ENCODE measurements around the gene AFF2.

Gene AFF2

GRCh38 chrX:148815218-148815961 is 315.0 kb downstream of the AFF2 start:
- TF ChIP-seq CTCF (IDR thresholded peaks at IDR 0.05; ENCODE audit: low read depth, low read length): no peak
- no peak for DNase-seq (ENCODE audit: low read depth, low spot score)
- in situ Hi-C loops (cut with HindIII; ENCODE audit: low sequenced_read_pairs): no loop called here

GRCh38 chrX:148823986-148824385 is 323.6 kb downstream of the AFF2 start:
- TF ChIP-seq CTCF (IDR thresholded peaks at IDR 0.05; ENCODE audit: low read depth, low read length): no peak
- no peak for DNase-seq (ENCODE audit: low read depth, low spot score)
- in situ Hi-C loops (cut with HindIII; ENCODE audit: low sequenced_read_pairs): no loop called here
- no peak overlapping the region for H3K4me3 ChIP-seq (ENCODE audit: low read depth, low read length)

More at GRCh38 chrX:148815218-148815961, 315.0 kb downstream of the AFF2 start:
- H3K4me3 ChIP-seq (ENCODE audit: low read depth, low read length): no peak overlapping the region

- no peak overlapping the region for H3K4me3 ChIP-seq (ENCODE audit: low read depth, low read length)
- in situ Hi-C loops (cut with HindIII; ENCODE audit: low sequenced_read_pairs): no loop called here
- TF ChIP-seq CTCF (IDR thresholded peaks at IDR 0.05; ENCODE audit: low read depth, low read length): no peak
- DNase-seq (ENCODE audit: low read depth, low spot score): no peak
Observed at GRCh38 chrX:148825696-148826095, 325.3 kb downstream of the AFF2 start.

GRCh38 chrX:148836741-148837140 is 336.3 kb downstream of the AFF2 start:
- no peak for TF ChIP-seq CTCF (IDR thresholded peaks at IDR 0.05; ENCODE audit: low read depth, low read length)
- no peak overlapping the region for H3K4me3 ChIP-seq (ENCODE audit: low read depth, low read length)
- in situ Hi-C loops (cut with HindIII; ENCODE audit: low sequenced_read_pairs): no loop called here
- DNase-seq (ENCODE audit: low read depth, low spot score): no peak

GRCh38 chrX:148850631-148851030 is 350.2 kb downstream of the AFF2 start:
- no peak for TF ChIP-seq CTCF (IDR thresholded peaks at IDR 0.05; ENCODE audit: low read depth, low read length)
- in situ Hi-C loops (cut with HindIII; ENCODE audit: low sequenced_read_pairs): no loop called here
- no peak overlapping the region for H3K4me3 ChIP-seq (ENCODE audit: low read depth, low read length)
- no peak for DNase-seq (ENCODE audit: low read depth, low spot score)

GRCh38 chrX:148854306-148854705 is 353.9 kb downstream of the AFF2 start:
- DNase-seq (ENCODE audit: low read depth, low spot score): peak; percentile 16
- in situ Hi-C loops (cut with HindIII; ENCODE audit: low sequenced_read_pairs): no loop called here
- no peak overlapping the region for H3K4me3 ChIP-seq (ENCODE audit: low read depth, low read length)
- no peak for TF ChIP-seq CTCF (IDR thresholded peaks at IDR 0.05; ENCODE audit: low read depth, low read length)
